ENCODE data around the gene HTT. TPM values are rescaled to one million over a fixed set of nuclear protein-coding genes. Genes with fewer than 3 reads are reported as not detected.

The HTT gene
- total and polyA plus RNA-seq, 4 donors = 8.6 to 39.8 (median 16.4) TPM

DNA sequence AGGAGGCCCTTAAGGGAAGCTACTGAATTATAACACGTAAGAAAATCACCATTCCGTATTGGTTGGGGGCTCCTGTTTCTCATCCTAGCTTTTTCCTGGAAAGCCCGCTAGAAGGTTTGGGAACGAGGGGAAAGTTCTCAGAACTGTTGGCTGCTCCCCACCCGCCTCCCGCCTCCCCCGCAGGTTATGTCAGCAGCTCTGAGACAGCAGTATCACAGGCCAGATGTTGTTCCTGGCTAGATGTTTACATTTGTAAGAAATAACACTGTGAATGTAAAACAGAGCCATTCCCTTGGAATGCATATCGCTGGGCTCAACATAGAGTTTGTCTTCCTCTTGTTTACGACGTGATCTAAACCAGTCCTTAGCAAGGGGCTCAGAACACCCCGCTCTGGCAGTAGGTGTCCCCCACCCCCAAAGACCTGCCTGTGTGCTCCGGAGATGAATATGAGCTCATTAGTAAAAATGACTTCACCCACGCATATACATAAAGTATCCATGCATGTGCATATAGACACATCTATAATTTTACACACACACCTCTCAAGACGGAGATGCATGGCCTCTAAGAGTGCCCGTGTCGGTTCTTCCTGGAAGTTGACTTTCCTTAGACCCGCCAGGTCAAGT lies 167.5 kb downstream of the HTT start:
- no peak overlapping the region for H3K27ac ChIP-seq (ENCODE audit: low read depth in 1 of 2, low read length in 2 of 2)
- TF ChIP-seq FOXA2 (IDR thresholded peaks at IDR 0.05) (no peak), HNF4G (IDR thresholded peaks at IDR 0.05) (no peak), RXRA (IDR thresholded peaks at IDR 0.05) (no peak), HNF4A (conservative IDR thresholded peaks at IDR 0.05) (no peak)
- TF ChIP-seq, protein P1, sequence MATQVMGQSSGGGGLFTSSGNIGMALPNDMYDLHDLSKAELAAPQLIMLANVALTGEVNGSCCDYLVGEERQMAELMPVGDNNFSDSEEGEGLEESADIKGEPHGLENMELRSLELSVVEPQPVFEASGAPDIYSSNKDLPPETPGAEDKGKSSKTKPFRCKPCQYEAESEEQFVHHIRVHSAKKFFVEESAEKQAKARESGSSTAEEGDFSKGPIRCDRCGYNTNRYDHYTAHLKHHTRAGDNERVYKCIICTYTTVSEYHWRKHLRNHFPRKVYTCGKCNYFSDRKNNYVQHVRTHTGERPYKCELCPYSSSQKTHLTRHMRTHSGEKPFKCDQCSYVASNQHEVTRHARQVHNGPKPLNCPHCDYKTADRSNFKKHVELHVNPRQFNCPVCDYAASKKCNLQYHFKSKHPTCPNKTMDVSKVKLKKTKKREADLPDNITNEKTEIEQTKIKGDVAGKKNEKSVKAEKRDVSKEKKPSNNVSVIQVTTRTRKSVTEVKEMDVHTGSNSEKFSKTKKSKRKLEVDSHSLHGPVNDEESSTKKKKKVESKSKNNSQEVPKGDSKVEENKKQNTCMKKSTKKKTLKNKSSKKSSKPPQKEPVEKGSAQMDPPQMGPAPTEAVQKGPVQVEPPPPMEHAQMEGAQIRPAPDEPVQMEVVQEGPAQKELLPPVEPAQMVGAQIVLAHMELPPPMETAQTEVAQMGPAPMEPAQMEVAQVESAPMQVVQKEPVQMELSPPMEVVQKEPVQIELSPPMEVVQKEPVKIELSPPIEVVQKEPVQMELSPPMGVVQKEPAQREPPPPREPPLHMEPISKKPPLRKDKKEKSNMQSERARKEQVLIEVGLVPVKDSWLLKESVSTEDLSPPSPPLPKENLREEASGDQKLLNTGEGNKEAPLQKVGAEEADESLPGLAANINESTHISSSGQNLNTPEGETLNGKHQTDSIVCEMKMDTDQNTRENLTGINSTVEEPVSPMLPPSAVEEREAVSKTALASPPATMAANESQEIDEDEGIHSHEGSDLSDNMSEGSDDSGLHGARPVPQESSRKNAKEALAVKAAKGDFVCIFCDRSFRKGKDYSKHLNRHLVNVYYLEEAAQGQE (IDR thresholded peaks at IDR 0.05) = no peak
- WGBS = 86% methylated on average over 17 of the region's 17 CpGs
- H3K9ac ChIP-seq (ENCODE audit: low read depth in 1 of 2, low read length in 2 of 2) = no peak overlapping the region
- H3K27me3 ChIP-seq (ENCODE audit: control insufficient read depth in 4 of 4, insufficient read depth in 4 of 4, low read length in 3 of 4) = no peaks in the 10 kb centered on the region
- no peak overlapping the region for H3K4me3 ChIP-seq (ENCODE audit: low read depth in 1 of 3, low read length in 3 of 3)
- no peaks in the 10 kb centered on the region for H3K9me3 ChIP-seq (ENCODE audit: control insufficient read depth in 4 of 4, low read length in 3 of 4)
- no peak for DNase-seq (ENCODE audit: low spot score)
- H3K36me3 ChIP-seq (ENCODE audit: control insufficient read depth in 4 of 4, insufficient read depth in 3 of 4, low read depth in 1 of 4, low read length in 3 of 4) = peaks cover 14 to 55% (median 15%) of the 10 kb centered on the region in 4 donors
- no peaks in the 10 kb centered on the region for H3K4me1 ChIP-seq (ENCODE audit: control insufficient read depth in 4 of 4, insufficient read depth in 4 of 4, low read length in 3 of 4)

DNA sequence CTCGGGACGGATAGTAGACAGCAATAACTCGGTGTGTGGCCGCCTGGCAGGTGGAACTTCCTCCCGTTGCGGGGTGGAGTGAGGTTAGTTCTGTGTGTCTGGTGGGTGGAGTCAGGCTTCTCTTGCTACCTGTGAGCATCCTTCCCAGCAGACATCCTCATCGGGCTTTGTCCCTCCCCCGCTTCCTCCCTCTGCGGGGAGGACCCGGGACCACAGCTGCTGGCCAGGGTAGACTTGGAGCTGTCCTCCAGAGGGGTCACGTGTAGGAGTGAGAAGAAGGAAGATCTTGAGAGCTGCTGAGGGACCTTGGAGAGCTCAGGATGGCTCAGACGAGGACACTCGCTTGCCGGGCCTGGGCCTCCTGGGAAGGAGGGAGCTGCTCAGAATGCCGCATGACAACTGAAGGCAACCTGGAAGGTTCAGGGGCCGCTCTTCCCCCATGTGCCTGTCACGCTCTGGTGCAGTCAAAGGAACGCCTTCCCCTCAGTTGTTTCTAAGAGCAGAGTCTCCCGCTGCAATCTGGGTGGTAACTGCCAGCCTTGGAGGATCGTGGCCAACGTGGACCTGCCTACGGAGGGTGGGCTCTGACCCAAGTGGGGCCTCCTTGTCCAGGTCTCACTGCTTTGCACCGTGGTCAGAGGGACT lies 168.8 kb downstream of the HTT start:
- Histone ChIP-seq H3K4me1 (ENCODE audit: control insufficient read depth in 4 of 4, insufficient read depth in 4 of 4, low read length in 3 of 4) (no peaks in the 10 kb centered on the region), H3K9ac (ENCODE audit: low read depth in 1 of 2, low read length in 2 of 2) (no peak overlapping the region), H3K36me3 (ENCODE audit: control insufficient read depth in 4 of 4, insufficient read depth in 3 of 4, low read depth in 1 of 4, low read length in 3 of 4) (peaks cover 14 to 44% (median 14%) of the 10 kb centered on the region in 4 donors), H3K27me3 (ENCODE audit: control insufficient read depth in 4 of 4, insufficient read depth in 4 of 4, low read length in 3 of 4) (no peaks in the 10 kb centered on the region), H3K4me3 (ENCODE audit: low read depth in 1 of 3, low read length in 3 of 3) (no peak overlapping the region), H3K9me3 (ENCODE audit: control insufficient read depth in 4 of 4, low read length in 3 of 4) (no peaks in the 10 kb centered on the region), H3K27ac (ENCODE audit: low read depth in 1 of 2, low read length in 2 of 2) (no peak overlapping the region)
- no peak for DNase-seq (ENCODE audit: low spot score)
- 86% methylated on average over 23 of the region's 23 CpGs for WGBS
- TF ChIP-seq, protein P2, sequence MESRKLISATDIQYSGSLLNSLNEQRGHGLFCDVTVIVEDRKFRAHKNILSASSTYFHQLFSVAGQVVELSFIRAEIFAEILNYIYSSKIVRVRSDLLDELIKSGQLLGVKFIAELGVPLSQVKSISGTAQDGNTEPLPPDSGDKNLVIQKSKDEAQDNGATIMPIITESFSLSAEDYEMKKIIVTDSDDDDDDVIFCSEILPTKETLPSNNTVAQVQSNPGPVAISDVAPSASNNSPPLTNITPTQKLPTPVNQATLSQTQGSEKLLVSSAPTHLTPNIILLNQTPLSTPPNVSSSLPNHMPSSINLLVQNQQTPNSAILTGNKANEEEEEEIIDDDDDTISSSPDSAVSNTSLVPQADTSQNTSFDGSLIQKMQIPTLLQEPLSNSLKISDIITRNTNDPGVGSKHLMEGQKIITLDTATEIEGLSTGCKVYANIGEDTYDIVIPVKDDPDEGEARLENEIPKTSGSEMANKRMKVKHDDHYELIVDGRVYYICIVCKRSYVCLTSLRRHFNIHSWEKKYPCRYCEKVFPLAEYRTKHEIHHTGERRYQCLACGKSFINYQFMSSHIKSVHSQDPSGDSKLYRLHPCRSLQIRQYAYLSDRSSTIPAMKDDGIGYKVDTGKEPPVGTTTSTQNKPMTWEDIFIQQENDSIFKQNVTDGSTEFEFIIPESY (IDR thresholded peaks at IDR 0.05) = no peak
- TF ChIP-seq HNF4A (conservative IDR thresholded peaks at IDR 0.05) = no peak
- TF ChIP-seq NR2F2 (IDR thresholded peaks at IDR 0.05) = no peak
- no peak for TF ChIP-seq GABPA (IDR thresholded peaks at IDR 0.05 in 1 of 2, conservative IDR thresholded peaks at IDR 0.05 in 1 of 2)
- no peak for TF ChIP-seq FOXA2 (IDR thresholded peaks at IDR 0.05)
- no peak for TF ChIP-seq JUND (IDR thresholded peaks at IDR 0.05)
- TF ChIP-seq FOXA1 (IDR thresholded peaks at IDR 0.05) = no peak
- TF ChIP-seq HNF4G (IDR thresholded peaks at IDR 0.05) = no peak
- no peak for TF ChIP-seq RAD21 (IDR thresholded peaks at IDR 0.05)
- TF ChIP-seq EGR1 (IDR thresholded peaks at IDR 0.05; ENCODE audit: low read depth in 2 of 2) = no peak
